ENCODE results near the gene U2AF1L4.

GRCh38 chr19:35744430-35745327 is 539 bp downstream of the U2AF1L4 start:
- TF ChIP-seq, protein P1, sequence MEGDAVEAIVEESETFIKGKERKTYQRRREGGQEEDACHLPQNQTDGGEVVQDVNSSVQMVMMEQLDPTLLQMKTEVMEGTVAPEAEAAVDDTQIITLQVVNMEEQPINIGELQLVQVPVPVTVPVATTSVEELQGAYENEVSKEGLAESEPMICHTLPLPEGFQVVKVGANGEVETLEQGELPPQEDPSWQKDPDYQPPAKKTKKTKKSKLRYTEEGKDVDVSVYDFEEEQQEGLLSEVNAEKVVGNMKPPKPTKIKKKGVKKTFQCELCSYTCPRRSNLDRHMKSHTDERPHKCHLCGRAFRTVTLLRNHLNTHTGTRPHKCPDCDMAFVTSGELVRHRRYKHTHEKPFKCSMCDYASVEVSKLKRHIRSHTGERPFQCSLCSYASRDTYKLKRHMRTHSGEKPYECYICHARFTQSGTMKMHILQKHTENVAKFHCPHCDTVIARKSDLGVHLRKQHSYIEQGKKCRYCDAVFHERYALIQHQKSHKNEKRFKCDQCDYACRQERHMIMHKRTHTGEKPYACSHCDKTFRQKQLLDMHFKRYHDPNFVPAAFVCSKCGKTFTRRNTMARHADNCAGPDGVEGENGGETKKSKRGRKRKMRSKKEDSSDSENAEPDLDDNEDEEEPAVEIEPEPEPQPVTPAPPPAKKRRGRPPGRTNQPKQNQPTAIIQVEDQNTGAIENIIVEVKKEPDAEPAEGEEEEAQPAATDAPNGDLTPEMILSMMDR (IDR thresholded peaks at IDR 0.05), result peak in 3 of 5 experiments; percentile 27 to 41 (median 37)
- no peak for TF ChIP-seq POLR2AphosphoS5 (IDR thresholded peaks at IDR 0.05)

Measured in transverse colon (tissue), 4 donors.